Mucosa of descending colon (tissue), 3 donors: ENCODE measurements around the gene PATJ. TPM values are rescaled to one million over a fixed set of nuclear protein-coding genes. Genes with fewer than 3 reads are reported as not detected.

Experiments
- ATAC-seq: fragments of 200-7000 bp; cut with Tn5 transposase; one replicate; pipeline ENCODE4 v1.9.1; 2020; ENCODE audit warnings: mild to moderate bottlenecking, moderate library complexity
- DNase-seq, 3 donors: peaks; one replicate each; pipeline ENCODE4 v3.0.0-alpha.2; 2020
- H3K36me3 ChIP-seq: fragments of 200-600 bp; one replicate; pipeline ENCODE4 v1.8.0; 2021; ENCODE audit warnings: low read depth, mild to moderate bottlenecking
- H3K4me1 ChIP-seq: fragments of 200-600 bp; one replicate; pipeline ENCODE4 v1.8.0; 2021; ENCODE audit warnings: low read depth, mild to moderate bottlenecking
- H3K4me3 ChIP-seq: fragments of 200-600 bp; one replicate; pipeline ENCODE4 v1.8.0; 2021; ENCODE audit warnings: mild to moderate bottlenecking
- H3K9me3 ChIP-seq: fragments of 200-600 bp; one replicate; pipeline ENCODE4 v1.8.0; 2021; ENCODE audit warnings: mild to moderate bottlenecking
- CTCF ChIP-seq: fragments of 200-600 bp; IDR thresholded peaks from one replicate; pipeline ENCODE4 v1.8.0; 2022; ENCODE audit warnings: antibody characterized with exemption, mild to moderate bottlenecking
- intact Hi-C, 2 donors: fragments of 100-400 bp; cut with DNase I in 1 of 2; cut with micrococcal nuclease in 1 of 2; formaldehyde crosslinking; loops; one replicate each; pipeline versions ENCODE4 v1.11.0 to v1.11.1; 2022; cut with DNase I, micrococcal nuclease
- total RNA-seq, 3 donors: library from RNA; stranded (reverse); fragmentation: NEBNext Ultra II Directional in 2 of 3; extraction: Animal tissue kit (Norgen Biotek cat#: 25700) in 2 of 3; gene quantifications; one replicate each; pipeline versions ENCODE4 v1.2.1 to v1.2.4, GENCODE V29; 2021 to 2023
- donor health status: DM: no; HTN: no; CAD: no; lungs with moderate emphysema.
- donor health status: DM: no; HTN: no; CAD: no.
- donor health status: DM: no; HTN: yes; CAD: no.

The PATJ gene
- total RNA-seq, 3 donors from 2014 or later, result 58.6 to 112 (median 65.9) TPM

- Histone ChIP-seq H3K36me3 (no peaks in the 10 kb centered on the region), H3K4me1 (no peaks in the 10 kb centered on the region), H3K4me3 (no peak overlapping the region), H3K9me3 (no peaks in the 10 kb centered on the region)
- TF ChIP-seq CTCF, result no peak
- intact Hi-C loops, result no loop called here
- DNase-seq (no peak), ATAC-seq (no peak)
These were observed 37.0 kb downstream of the PATJ start for GRCh38 chr1:61779231-61779630.

- H3K4me3 ChIP-seq, result no peak overlapping the region
- H3K9me3 ChIP-seq, result no peaks in the 10 kb centered on the region
- peak; percentile 28 for ATAC-seq
- no peaks in the 10 kb centered on the region for H3K36me3 ChIP-seq
- H3K4me1 ChIP-seq, result no peaks in the 10 kb centered on the region
- DNase-seq, result no peak
- TF ChIP-seq CTCF, result no peak
- intact Hi-C loops, result no loop called here
These were observed 38.9 kb downstream of the PATJ start for GRCh38 chr1:61781151-61781550.

- Histone ChIP-seq H3K36me3 (no peaks in the 10 kb centered on the region), H3K9me3 (no peaks in the 10 kb centered on the region), H3K4me1 (no peaks in the 10 kb centered on the region), H3K4me3 (no peak overlapping the region)
- DNase-seq, result peak in 1 of 3 donors; percentile 24
- ATAC-seq, result peak; percentile 78
- intact Hi-C loops, result no loop called here
- no peak for TF ChIP-seq CTCF
These were observed 40.5 kb downstream of the PATJ start for GRCh38 chr1:61782771-61783170.

GRCh38 chr1:61784726-61785125 lies 42.4 kb downstream of the PATJ start:
- ATAC-seq (no peak), DNase-seq (no peak)
- Histone ChIP-seq H3K4me1 (no peaks in the 10 kb centered on the region), H3K36me3 (no peaks in the 10 kb centered on the region), H3K4me3 (no peak overlapping the region), H3K9me3 (no peaks in the 10 kb centered on the region)
- no peak for TF ChIP-seq CTCF
- intact Hi-C loops, result no loop called here

GRCh38 chr1:61790837-61791236 lies 48.6 kb downstream of the PATJ start:
- DNase-seq (no peak), ATAC-seq (no peak)
- no peak overlapping the region for H3K4me3 ChIP-seq
- no peaks in the 10 kb centered on the region for H3K36me3 ChIP-seq
- H3K9me3 ChIP-seq, result no peaks in the 10 kb centered on the region
- H3K4me1 ChIP-seq, result no peaks in the 10 kb centered on the region
- intact Hi-C loops, result no loop called here
- no peak for TF ChIP-seq CTCF
